Mesendoderm (in vitro differentiated cells): Measurements from ENCODE around the gene LAMA2.

Experiments
- DNase-seq: peaks from one replicate; pipeline ENCODE4 v3.0.0; 2013
- H2AK5ac ChIP-seq: 2 replicates; pipeline ENCODE4 v1.6.1; 2013; ENCODE audit warnings: low read length, inconsistent platforms
- H2BK120ac ChIP-seq: 2 replicates; pipeline ENCODE4 v1.6.1; 2013; ENCODE audit warnings: low read depth, mild to moderate bottlenecking, low read length, moderate library complexity, mixed read lengths
- H2BK15ac ChIP-seq: replicated peaks from 2 replicates; pipeline ENCODE4 v1.6.1; 2013; ENCODE audit warnings: low read depth, mild to moderate bottlenecking, moderate library complexity
- H2BK5ac ChIP-seq: 2 replicates; pipeline ENCODE4 v1.6.1; 2013; ENCODE audit warnings: low read length, inconsistent platforms
- H3K18ac ChIP-seq: 2 replicates; pipeline ENCODE4 v1.6.1; 2013; ENCODE audit warnings: mild to moderate bottlenecking, low read length, mixed read lengths
- H3K23ac ChIP-seq: one replicate; pipeline ENCODE4 v1.6.1; 2013; ENCODE audit warnings: low read length
- H3K27ac ChIP-seq: 2 replicates; pipeline ENCODE4 v1.5.1; 2013; ENCODE audit warnings: low read depth, mild to moderate bottlenecking, inconsistent platforms, low read length, moderate library complexity
- H3K27me3 ChIP-seq: 2 replicates; pipeline ENCODE4 v1.6.1; 2013; ENCODE audit warnings: low read length, control low read depth, mild to moderate bottlenecking, inconsistent platforms; ENCODE audit not compliant: insufficient read depth, poor library complexity
- H3K36me3 ChIP-seq: 2 replicates; pipeline ENCODE4 v1.6.1; 2013; ENCODE audit warnings: low read length, inconsistent platforms; ENCODE audit not compliant: control insufficient read depth, insufficient read depth
- H3K4ac ChIP-seq: one replicate; pipeline ENCODE4 v1.6.1; 2013; ENCODE audit warnings: low read depth, mild to moderate bottlenecking, low read length, moderate library complexity
- H3K4me1 ChIP-seq: 2 replicates; pipeline ENCODE4 v1.6.1; 2013; ENCODE audit warnings: low read depth, low read length, inconsistent platforms; ENCODE audit not compliant: control insufficient read depth
- H3K4me2 ChIP-seq: 2 replicates; pipeline ENCODE4 v1.6.1; 2013; ENCODE audit warnings: low read length
- H3K4me3 ChIP-seq: 2 replicates; pipeline ENCODE4 v1.5.1; 2013; ENCODE audit warnings: mild to moderate bottlenecking, low read length
- H3K56ac ChIP-seq: one replicate; pipeline ENCODE4 v1.6.1; 2013; ENCODE audit warnings: low read length
- H3K79me1 ChIP-seq: 2 replicates; pipeline ENCODE4 v1.6.1; 2013; ENCODE audit warnings: low read length, inconsistent platforms
- H3K79me2 ChIP-seq: 2 replicates; pipeline ENCODE4 v1.6.1; 2013; ENCODE audit warnings: mild to moderate bottlenecking, low read length; ENCODE audit not compliant: control insufficient read depth, insufficient read depth
- H3K9ac ChIP-seq: 2 replicates; pipeline ENCODE4 v1.6.1; 2013; ENCODE audit warnings: low read length, inconsistent platforms
- H4K5ac ChIP-seq: one replicate; pipeline ENCODE4 v1.6.1; 2013; ENCODE audit warnings: low read length
- H4K8ac ChIP-seq: one replicate; pipeline ENCODE4 v1.6.1; 2013; ENCODE audit warnings: low read depth, mild to moderate bottlenecking, control low read depth, low read length, moderate library complexity
- WGBS: extraction: QIAGEN DNeasy Blood & Tissue Kit; methylation state at CpG from one replicate; pipeline ENCODE4 v1.1.7; 2013; ENCODE audit warnings: low lambda C conversion rate, missing lambda C conversion rate; ENCODE audit not compliant: insufficient coverage; ENCODE audit errors: extremely low coverage; 5-methylcytosine and 5-hydroxymethylcytosine counted together

LAMA2 gene

DNA sequence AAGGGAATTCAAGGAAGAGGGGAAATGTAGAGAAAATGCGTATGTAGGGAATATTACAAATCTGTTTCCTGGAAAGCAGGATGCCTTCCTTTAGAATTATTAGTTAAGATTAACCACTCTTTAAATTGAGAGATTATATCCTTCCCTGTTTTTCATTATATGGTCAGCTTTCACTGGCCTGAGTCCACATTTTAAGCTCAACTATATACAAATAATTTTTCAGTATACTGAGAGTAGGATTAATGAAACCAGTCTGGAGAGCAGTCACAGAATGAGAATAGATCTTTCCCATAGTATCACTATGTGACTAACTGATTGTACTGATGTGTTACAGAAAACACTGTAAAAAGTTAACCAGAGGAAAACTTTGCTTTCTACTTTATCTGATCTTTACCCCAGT is 306.3 kb downstream of the LAMA2 start:
- H3K36me3 ChIP-seq, result no peaks in the 10 kb centered on the region
- no peak overlapping the region for H3K23ac ChIP-seq
- H2BK15ac ChIP-seq, result no peak overlapping the region
- no peak overlapping the region for H3K56ac ChIP-seq
- H2BK120ac ChIP-seq, result no peak overlapping the region
- H2BK5ac ChIP-seq, result no peak overlapping the region
- no peak overlapping the region for H3K9ac ChIP-seq
- WGBS, result no CpG with 5 or more reads among the region's 1 CpG
- no peaks in the 10 kb centered on the region for H3K27me3 ChIP-seq
- no peak overlapping the region for H3K4me2 ChIP-seq
- H2AK5ac ChIP-seq, result no peak overlapping the region
- H3K27ac ChIP-seq, result no peak overlapping the region
- no peak for DNase-seq
- H3K4ac ChIP-seq, result no peak overlapping the region
- no peaks in the 10 kb centered on the region for H3K4me1 ChIP-seq
- no peaks in the 10 kb centered on the region for H3K79me1 ChIP-seq
- H4K8ac ChIP-seq, result no peak overlapping the region
- H3K79me2 ChIP-seq, result no peaks in the 10 kb centered on the region
- H4K5ac ChIP-seq, result no peak overlapping the region
- no peak overlapping the region for H3K18ac ChIP-seq
- no peak overlapping the region for H3K4me3 ChIP-seq

DNA sequence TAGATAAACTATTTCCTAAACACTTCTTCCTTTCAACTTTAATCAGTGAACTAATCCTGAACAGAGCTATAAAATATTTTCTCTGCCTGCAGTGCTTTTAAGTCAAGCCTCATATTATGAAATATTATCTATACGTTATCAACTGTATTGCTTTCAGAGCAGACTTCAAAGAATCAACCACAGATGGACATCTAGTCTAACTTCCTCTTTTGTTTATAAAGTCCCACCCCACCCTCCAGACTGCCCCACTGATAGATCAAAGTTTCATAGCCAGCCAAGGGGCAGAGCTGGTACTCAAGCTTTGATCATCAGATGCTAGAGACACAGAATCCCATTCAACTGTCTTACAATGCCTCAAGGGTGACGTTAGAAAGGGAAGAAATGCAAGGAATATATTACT is 308.3 kb downstream of the LAMA2 start:
- Histone ChIP-seq H3K4me1 (no peaks in the 10 kb centered on the region), H3K9ac (no peak overlapping the region), H3K79me1 (no peaks in the 10 kb centered on the region), H2BK15ac (no peak overlapping the region), H4K8ac (no peak overlapping the region), H3K4me2 (no peak overlapping the region), H3K4me3 (no peak overlapping the region), H3K27ac (no peak overlapping the region), H3K23ac (no peak overlapping the region), H3K18ac (no peak overlapping the region), H4K5ac (no peak overlapping the region), H2BK120ac (no peak overlapping the region), H3K36me3 (no peaks in the 10 kb centered on the region), H2AK5ac (no peak overlapping the region), H3K56ac (no peak overlapping the region), H2BK5ac (no peak overlapping the region), H3K79me2 (no peaks in the 10 kb centered on the region), H3K27me3 (no peaks in the 10 kb centered on the region), H3K4ac (no peak overlapping the region)
- DNase-seq, result no peak
- WGBS, result no CpG with 5 or more reads among the region's 2 CpGs

DNA sequence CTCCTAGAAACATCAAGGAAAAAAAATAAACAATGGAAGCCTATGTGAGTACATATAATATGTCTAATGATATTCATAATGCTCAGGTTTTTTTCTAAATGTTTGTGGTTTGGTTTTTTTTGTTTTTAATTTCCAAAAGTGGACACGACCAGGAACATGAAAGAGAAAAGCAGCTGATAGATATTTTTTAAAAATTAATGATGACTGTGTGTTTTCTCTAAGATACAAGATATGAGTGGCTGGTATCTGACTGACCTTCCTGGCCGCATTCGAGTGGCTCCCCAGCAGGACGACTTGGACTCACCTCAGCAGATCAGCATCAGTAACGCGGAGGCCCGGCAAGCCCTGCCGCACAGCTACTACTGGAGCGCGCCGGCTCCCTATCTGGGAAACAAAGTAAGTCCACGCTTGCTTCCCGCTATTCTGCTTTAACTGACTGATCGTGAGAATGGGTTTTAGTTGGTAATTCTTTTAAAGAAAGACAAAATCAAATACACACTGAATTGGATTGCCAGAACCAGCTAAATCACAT is 309.6 kb downstream of the LAMA2 start:
- no peak for DNase-seq
- Histone ChIP-seq H3K9ac (no peak overlapping the region), H3K4ac (no peak overlapping the region), H3K4me2 (no peak overlapping the region), H2BK5ac (no peak overlapping the region), H3K79me2 (no peaks in the 10 kb centered on the region), H3K18ac (no peak overlapping the region), H3K56ac (no peak overlapping the region), H4K8ac (no peak overlapping the region), H2BK15ac (no peak overlapping the region), H2AK5ac (no peak overlapping the region), H3K4me1 (no peaks in the 10 kb centered on the region), H2BK120ac (no peak overlapping the region), H3K23ac (no peak overlapping the region), H3K27ac (no peak overlapping the region), H3K27me3 (no peaks in the 10 kb centered on the region), H4K5ac (no peak overlapping the region), H3K4me3 (no peak overlapping the region), H3K79me1 (no peaks in the 10 kb centered on the region), H3K36me3 (no peaks in the 10 kb centered on the region)
- WGBS, result no CpG with 5 or more reads among the region's 14 CpGs

DNA sequence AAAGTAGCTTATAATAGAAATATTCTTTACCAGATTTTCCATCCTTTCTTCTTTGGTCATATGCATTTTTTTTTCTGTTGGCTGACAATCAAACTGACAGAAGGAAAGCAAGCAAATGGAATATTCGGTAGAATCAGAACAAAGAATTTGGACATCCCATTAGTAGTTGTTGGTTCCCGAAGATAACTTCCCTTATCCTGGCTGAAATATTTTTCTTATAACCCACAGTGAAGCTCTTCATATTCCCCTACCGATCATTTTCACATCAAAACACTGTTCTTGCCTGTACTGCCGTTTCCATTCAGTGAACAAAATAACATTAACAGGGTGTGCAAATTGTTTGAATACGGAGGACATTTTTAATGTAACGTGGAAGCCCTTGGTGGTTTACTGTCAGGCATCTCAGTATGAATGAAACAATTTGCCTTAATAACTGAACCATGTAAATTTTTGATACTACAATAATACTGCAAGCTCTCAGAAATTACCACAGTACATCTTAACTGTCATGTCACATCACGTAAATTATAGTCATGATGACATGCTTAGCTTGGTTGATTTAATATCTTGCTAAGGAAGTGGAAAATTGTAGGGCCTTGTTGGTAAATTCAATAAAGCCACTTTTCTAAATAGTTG is 311.5 kb downstream of the LAMA2 start:
- H3K4me2 ChIP-seq, result no peak overlapping the region
- no peak overlapping the region for H3K23ac ChIP-seq
- no peaks in the 10 kb centered on the region for H3K36me3 ChIP-seq
- WGBS, result no CpG with 5 or more reads among the region's 7 CpGs
- no peak overlapping the region for H4K5ac ChIP-seq
- H3K18ac ChIP-seq, result no peak overlapping the region
- no peak overlapping the region for H3K4ac ChIP-seq
- no peaks in the 10 kb centered on the region for H3K27me3 ChIP-seq
- H2BK5ac ChIP-seq, result no peak overlapping the region
- no peak overlapping the region for H2BK15ac ChIP-seq
- no peak for DNase-seq
- no peaks in the 10 kb centered on the region for H3K79me2 ChIP-seq
- no peak overlapping the region for H2AK5ac ChIP-seq
- H3K27ac ChIP-seq, result no peak overlapping the region
- no peak overlapping the region for H3K4me3 ChIP-seq
- no peak overlapping the region for H3K56ac ChIP-seq
- no peak overlapping the region for H4K8ac ChIP-seq
- H3K9ac ChIP-seq, result no peak overlapping the region
- H3K4me1 ChIP-seq, result no peaks in the 10 kb centered on the region
- H2BK120ac ChIP-seq, result no peak overlapping the region
- H3K79me1 ChIP-seq, result no peaks in the 10 kb centered on the region

DNA sequence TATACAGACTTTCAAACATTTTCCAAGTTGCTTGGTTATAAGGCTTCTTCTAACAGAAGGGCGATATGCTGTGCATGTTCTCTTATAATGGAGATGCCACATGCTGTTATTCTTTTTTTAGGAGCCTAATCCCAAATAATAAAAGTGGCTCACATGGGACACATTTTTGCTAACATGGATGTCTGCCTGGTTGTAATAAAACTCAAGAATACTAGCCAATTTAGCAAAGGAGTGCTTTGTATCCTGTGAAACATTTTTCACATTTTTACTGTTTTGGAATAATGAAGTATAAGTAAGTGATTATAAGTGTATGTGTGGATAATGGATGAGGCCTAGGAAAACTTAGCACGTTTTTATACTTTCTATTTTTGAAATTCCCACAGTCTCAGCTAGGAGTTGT is 312.2 kb downstream of the LAMA2 start:
- no peaks in the 10 kb centered on the region for H3K36me3 ChIP-seq
- H3K9ac ChIP-seq, result no peak overlapping the region
- H3K23ac ChIP-seq, result no peak overlapping the region
- no peaks in the 10 kb centered on the region for H3K27me3 ChIP-seq
- no peak overlapping the region for H2BK120ac ChIP-seq
- no peak overlapping the region for H3K4ac ChIP-seq
- H2AK5ac ChIP-seq, result no peak overlapping the region
- no peak overlapping the region for H3K18ac ChIP-seq
- WGBS, result no CpG with 5 or more reads among the region's 2 CpGs
- no peak overlapping the region for H3K56ac ChIP-seq
- H4K8ac ChIP-seq, result no peak overlapping the region
- no peak overlapping the region for H2BK15ac ChIP-seq
- no peaks in the 10 kb centered on the region for H3K4me1 ChIP-seq
- no peak overlapping the region for H3K27ac ChIP-seq
- no peak overlapping the region for H2BK5ac ChIP-seq
- no peaks in the 10 kb centered on the region for H3K79me1 ChIP-seq
- H3K4me2 ChIP-seq, result no peak overlapping the region
- no peaks in the 10 kb centered on the region for H3K79me2 ChIP-seq
- no peak overlapping the region for H3K4me3 ChIP-seq
- no peak overlapping the region for H4K5ac ChIP-seq
- DNase-seq, result no peak

DNA sequence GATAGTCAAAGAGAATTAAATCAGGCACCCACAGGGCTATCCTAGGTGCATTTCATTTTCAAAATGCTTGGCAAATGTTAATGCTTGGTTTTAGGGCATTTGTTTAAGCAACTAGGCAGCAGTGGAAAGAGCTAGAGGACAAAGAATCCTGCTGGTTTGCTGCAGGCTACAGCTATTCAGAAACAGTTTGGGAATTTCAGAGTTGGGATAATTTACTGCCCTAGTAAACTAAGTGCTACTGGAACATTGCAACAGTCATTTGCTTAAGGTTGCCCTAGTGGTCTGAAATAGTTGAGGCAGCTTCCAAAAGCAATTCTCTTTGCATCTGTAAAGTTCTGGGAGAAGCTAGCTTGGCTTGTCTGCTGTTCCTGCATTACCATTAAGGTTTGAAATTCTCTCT is 312.7 kb downstream of the LAMA2 start:
- Histone ChIP-seq H3K4me1 (no peaks in the 10 kb centered on the region), H4K5ac (no peak overlapping the region), H3K9ac (no peak overlapping the region), H3K18ac (no peak overlapping the region), H3K79me2 (no peaks in the 10 kb centered on the region), H2BK120ac (no peak overlapping the region), H3K27ac (no peak overlapping the region), H3K56ac (no peak overlapping the region), H3K4me3 (no peak overlapping the region), H2AK5ac (no peak overlapping the region), H3K4ac (no peak overlapping the region), H3K79me1 (no peaks in the 10 kb centered on the region), H2BK15ac (no peak overlapping the region), H3K36me3 (no peaks in the 10 kb centered on the region), H3K27me3 (no peaks in the 10 kb centered on the region), H4K8ac (no peak overlapping the region), H3K23ac (no peak overlapping the region), H3K4me2 (no peak overlapping the region), H2BK5ac (no peak overlapping the region)
- DNase-seq, result peak; percentile 46
